Keratinocyte (primary cell): ENCODE results near the gene GRIK2. TPM values are rescaled to one million over a fixed set of nuclear protein-coding genes. Genes with fewer than 3 reads are reported as not detected.

Experiments used
- DNase-seq: peaks from one replicate; pipeline ENCODE4 v3.0.0-alpha.2; 2011; ENCODE audit warnings: low read depth, missing footprints, low spot score
- FAIRE-seq: peaks from 2 replicates; lab custom pipeline; 2011; peaks lifted over from hg19 to GRCh38; lab: Jason Lieb, UNC
- H2AFZ ChIP-seq: 2 replicates; pipeline ENCODE4 v1.6.0; 2012; ENCODE audit warnings: low read length, control low read depth, inconsistent platforms; ENCODE audit not compliant: control insufficient read depth
- H3K27ac ChIP-seq: 2 replicates; pipeline ENCODE4 v1.5.1; 2011; ENCODE audit warnings: low read length; ENCODE audit not compliant: control insufficient read depth, insufficient read depth
- H3K27me3 ChIP-seq: 3 replicates; pipeline ENCODE4 v1.6.0; 2011; ENCODE audit warnings: low read length; ENCODE audit not compliant: control insufficient read depth, insufficient read depth; ENCODE audit errors: extremely low read depth
- H3K36me3 ChIP-seq, 2 experiments: 2 replicates in 1 of 2; 3 replicates in 1 of 2; pipeline ENCODE4 v1.5.1; 2011; ENCODE audit warnings: low read length in 2 of 2, mild to moderate bottlenecking in 1 of 2; ENCODE audit not compliant: control insufficient read depth in 2 of 2, insufficient read depth in 2 of 2; ENCODE audit errors: extremely low read depth in 1 of 2
- H3K4me1 ChIP-seq: 3 replicates; pipeline ENCODE4 v1.5.1; 2011; ENCODE audit warnings: low read length; ENCODE audit not compliant: control insufficient read depth, insufficient read depth; ENCODE audit errors: extremely low read depth
- H3K4me2 ChIP-seq: 3 replicates; pipeline ENCODE4 v1.6.0; 2011; ENCODE audit warnings: low read depth, low read length; ENCODE audit not compliant: control insufficient read depth, insufficient read depth; ENCODE audit errors: extremely low read depth
- H3K4me3 ChIP-seq, 3 experiments: fragments of 200-600 bp in 1 of 3; sonication (generic) in 1 of 3; 2 replicates in 2 of 3; 3 replicates in 1 of 3; pipeline ENCODE4 v1.5.1; 2011 to 2016; ENCODE audit warnings: low read length in 3 of 3, mild to moderate bottlenecking in 3 of 3, control low read depth in 2 of 3, inconsistent platforms in 1 of 3, low read depth in 1 of 3, mixed read lengths in 1 of 3, mixed run types in 1 of 3, moderate library complexity in 1 of 3; ENCODE audit not compliant: control insufficient read depth in 2 of 3, insufficient read depth in 2 of 3; ENCODE audit errors: extremely low read depth in 1 of 3
- H3K79me2 ChIP-seq: 2 replicates; pipeline ENCODE4 v1.6.0; 2012; ENCODE audit warnings: low read length; ENCODE audit not compliant: control insufficient read depth, insufficient read depth
- H3K9ac ChIP-seq: 3 replicates; pipeline ENCODE4 v1.6.0; 2011; ENCODE audit warnings: low read length; ENCODE audit not compliant: control insufficient read depth, insufficient read depth; ENCODE audit errors: extremely low read depth
- H3K9me1 ChIP-seq: 3 replicates; pipeline ENCODE4 v1.6.0; 2011; ENCODE audit warnings: low read length; ENCODE audit not compliant: control insufficient read depth, insufficient read depth; ENCODE audit errors: extremely low read depth
- H3K9me3 ChIP-seq: 2 replicates; pipeline ENCODE4 v1.5.1; 2012; ENCODE audit warnings: low read depth, low read length; ENCODE audit not compliant: control insufficient read depth
- H4K20me1 ChIP-seq: 3 replicates; pipeline ENCODE4 v1.6.0; 2011; ENCODE audit warnings: low read length; ENCODE audit not compliant: control insufficient read depth, insufficient read depth; ENCODE audit errors: extremely low read depth
- CTCF ChIP-seq, 3 experiments: IDR thresholded peaks in 1 of 3; conservative IDR thresholded peaks in 1 of 3; optimal IDR thresholded peaks in 1 of 3; 2 replicates in 2 of 3; 3 replicates in 1 of 3; pipeline versions ENCODE3 to v1.5.1; 2011; ENCODE audit warnings: low read length in 3 of 3, mild to moderate bottlenecking in 3 of 3, moderate library complexity in 2 of 3, control low read depth in 1 of 3, inconsistent platforms in 1 of 3; ENCODE audit not compliant: insufficient read depth in 2 of 3; ENCODE audit errors: extremely low read depth in 1 of 3
- EZH2 ChIP-seq: IDR thresholded peaks from one replicate; pipeline ENCODE4 v1.6.1; 2012; ENCODE audit warnings: inconsistent platforms, mild to moderate bottlenecking, low read length, moderate library complexity
- dilution Hi-C: fragments of 300-500 bp; cut with MboI; formaldehyde crosslinking; loops from one replicate; pipeline ENCODE4 v1.7.0; 2020; ENCODE audit warnings: low sequenced_read_pairs; ENCODE audit not compliant: extremely low pct_ligation_motif_present
- polyA plus RNA-seq, 5 experiments: library from polyadenylated mRNA; depleted of rRNA in 3 of 5; stranded (reverse) in 3 of 5; stranded (forward) in 1 of 5; unstranded in 1 of 5; fragments of >200 nt; gene quantifications; 1 replicate in 1 of 5; 2 replicates in 3 of 5; 3 replicates in 1 of 5; pipeline versions ENCODE4 v1.2.1 to v1.2.3, GENCODE V29; 2011 to 2012; ENCODE audit warnings: missing spikeins in 2 of 5, low read depth in 1 of 5, low replicate concordance in 1 of 5

GRIK2 gene
- polyA plus RNA-seq, 1 donor (not counting 4 experiments of a cell fraction or from before 2014, with no cell fraction given) = 0.01 TPM

- no peak for TF ChIP-seq EZH2
- TF ChIP-seq CTCF (optimal IDR thresholded peaks at IDR 0.05 in 1 of 3, IDR thresholded peaks at IDR 0.05 in 1 of 3, conservative IDR thresholded peaks at IDR 0.05 in 1 of 3; ENCODE audit: extremely low read depth in 1 of 3, insufficient read depth in 2 of 3, low read length in 3 of 3) = no peak
- Histone ChIP-seq H3K9me1 (no peaks in the 10 kb centered on the region), H3K9ac (no peak overlapping the region), H3K9me3 (no peaks in the 10 kb centered on the region), H3K4me3 (no peak overlapping the region), H3K36me3 (no peaks in the 10 kb centered on the region), H3K27me3 (no peaks in the 10 kb centered on the region), H3K79me2 (no peaks in the 10 kb centered on the region), H3K4me1 (no peaks in the 10 kb centered on the region), H2AFZ (no peak overlapping the region), H3K27ac (no peak overlapping the region), H4K20me1 (no peaks in the 10 kb centered on the region), H3K4me2 (no peak overlapping the region)
- DNase-seq = no peak
- dilution Hi-C loops = no loop called here
- no peak for FAIRE-seq
Observed at GRCh38 chr6:101445527-101445926, 52.0 kb downstream of the GRIK2 start.

GRCh38 chr6:101450901-101451300 lies 57.4 kb downstream of the GRIK2 start:
- H3K27me3 ChIP-seq = no peaks in the 10 kb centered on the region
- no peak for TF ChIP-seq CTCF (optimal IDR thresholded peaks at IDR 0.05 in 1 of 3, IDR thresholded peaks at IDR 0.05 in 1 of 3, conservative IDR thresholded peaks at IDR 0.05 in 1 of 3; ENCODE audit: extremely low read depth in 1 of 3, insufficient read depth in 2 of 3, low read length in 3 of 3)
- no peak for TF ChIP-seq EZH2
- dilution Hi-C loops = no loop called here
- no peak overlapping the region for H3K4me3 ChIP-seq
- H3K79me2 ChIP-seq = no peaks in the 10 kb centered on the region
- no peaks in the 10 kb centered on the region for H4K20me1 ChIP-seq
- no peak overlapping the region for H3K27ac ChIP-seq
- FAIRE-seq (no peak), DNase-seq (no peak)
- H3K9me1 ChIP-seq = no peaks in the 10 kb centered on the region
- no peaks in the 10 kb centered on the region for H3K4me1 ChIP-seq
- H3K9ac ChIP-seq = no peak overlapping the region
- no peaks in the 10 kb centered on the region for H3K9me3 ChIP-seq
- H3K36me3 ChIP-seq = no peaks in the 10 kb centered on the region
- no peak overlapping the region for H3K4me2 ChIP-seq
- H2AFZ ChIP-seq = no peak overlapping the region
